ENCODE measurements around the gene UFC1.

The UFC1 gene

GRCh38 chr1:161137881-161138280 is 15.9 kb upstream of the UFC1 start:
- no peak for DNase-seq

- DNase-seq = no peak
Observed at GRCh38 chr1:161138431-161138830, 15.3 kb upstream of the UFC1 start.

DNA sequence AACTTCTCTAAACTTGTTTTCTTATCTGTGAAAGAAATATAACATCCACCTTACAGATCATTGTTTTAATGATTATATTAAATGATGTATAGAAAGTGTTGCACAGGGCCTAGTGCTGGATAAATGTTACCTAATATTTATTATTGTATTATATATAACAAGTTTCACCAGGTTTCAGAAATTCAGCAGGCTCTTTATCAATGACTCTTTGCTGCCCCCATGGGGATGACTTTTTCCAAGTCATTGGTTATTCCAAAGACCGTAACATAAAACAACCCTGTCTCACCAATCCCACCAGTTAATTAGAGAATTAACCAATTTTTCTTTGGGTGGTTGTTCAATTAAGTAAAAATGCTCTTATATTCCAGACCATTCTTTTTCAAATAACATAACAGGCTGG is 14.0 kb upstream of the UFC1 start:
- no peak for DNase-seq

DNA sequence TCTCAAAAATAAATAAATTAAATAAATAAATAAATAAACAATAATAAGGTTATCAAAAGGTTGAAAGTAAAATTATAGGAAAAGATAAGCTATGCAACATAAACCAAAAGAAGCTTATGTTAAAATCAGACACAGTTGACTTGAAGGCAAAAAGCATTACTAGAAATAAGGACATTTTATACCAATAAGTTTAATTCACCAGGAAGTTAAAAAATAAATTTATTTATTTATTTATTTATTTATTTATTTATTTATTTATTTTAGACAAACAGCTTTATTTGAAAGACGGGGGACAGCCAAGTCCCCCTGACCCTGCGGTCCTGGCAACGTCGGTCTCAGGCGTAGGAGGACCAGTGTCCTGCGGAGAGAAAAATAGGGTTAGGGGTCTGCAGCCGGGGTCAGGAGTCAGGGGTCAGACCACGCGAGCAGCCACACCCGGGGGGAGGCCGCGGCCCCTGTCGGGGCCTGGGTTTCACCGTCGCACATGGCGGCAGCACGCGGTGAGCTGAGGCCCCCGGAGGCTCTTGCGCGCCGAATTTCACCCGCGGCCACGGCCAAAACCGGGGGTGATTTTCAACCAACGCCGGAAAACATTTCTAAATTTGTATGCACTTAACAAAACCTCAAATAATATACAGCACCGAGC is 12.9 kb upstream of the UFC1 start:
- no peak for DNase-seq

DNA sequence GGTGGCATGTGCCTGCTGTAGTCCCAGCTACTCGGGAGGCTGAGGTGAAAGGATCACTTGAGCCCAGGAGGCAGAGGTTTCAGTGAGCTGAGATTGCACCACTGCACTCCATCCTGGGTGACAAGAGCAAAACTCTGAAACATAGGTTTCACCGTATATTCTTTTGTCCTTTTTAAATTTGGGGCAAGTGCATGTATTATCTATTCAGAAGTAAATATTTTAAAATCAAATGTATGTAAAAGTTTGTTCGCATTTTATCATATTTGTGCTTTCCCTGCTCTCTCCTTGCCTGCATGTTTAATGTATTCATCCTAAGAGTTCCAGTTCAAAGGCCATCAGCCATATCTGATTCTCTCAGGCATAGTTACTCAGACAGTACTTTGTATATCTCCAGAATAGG is 7.9 kb upstream of the UFC1 start:
- DNase-seq = no peak

- no peak for DNase-seq
Observed at GRCh38 chr1:161153176-161153575, 602 bp upstream of the UFC1 start.

- no peak for DNase-seq
Observed at GRCh38 chr1:161157867-161158266, 4.1 kb downstream of the UFC1 start.

- no peak for DNase-seq
Observed at GRCh38 chr1:161158316-161159010, 4.7 kb downstream of the UFC1 start.

DNA sequence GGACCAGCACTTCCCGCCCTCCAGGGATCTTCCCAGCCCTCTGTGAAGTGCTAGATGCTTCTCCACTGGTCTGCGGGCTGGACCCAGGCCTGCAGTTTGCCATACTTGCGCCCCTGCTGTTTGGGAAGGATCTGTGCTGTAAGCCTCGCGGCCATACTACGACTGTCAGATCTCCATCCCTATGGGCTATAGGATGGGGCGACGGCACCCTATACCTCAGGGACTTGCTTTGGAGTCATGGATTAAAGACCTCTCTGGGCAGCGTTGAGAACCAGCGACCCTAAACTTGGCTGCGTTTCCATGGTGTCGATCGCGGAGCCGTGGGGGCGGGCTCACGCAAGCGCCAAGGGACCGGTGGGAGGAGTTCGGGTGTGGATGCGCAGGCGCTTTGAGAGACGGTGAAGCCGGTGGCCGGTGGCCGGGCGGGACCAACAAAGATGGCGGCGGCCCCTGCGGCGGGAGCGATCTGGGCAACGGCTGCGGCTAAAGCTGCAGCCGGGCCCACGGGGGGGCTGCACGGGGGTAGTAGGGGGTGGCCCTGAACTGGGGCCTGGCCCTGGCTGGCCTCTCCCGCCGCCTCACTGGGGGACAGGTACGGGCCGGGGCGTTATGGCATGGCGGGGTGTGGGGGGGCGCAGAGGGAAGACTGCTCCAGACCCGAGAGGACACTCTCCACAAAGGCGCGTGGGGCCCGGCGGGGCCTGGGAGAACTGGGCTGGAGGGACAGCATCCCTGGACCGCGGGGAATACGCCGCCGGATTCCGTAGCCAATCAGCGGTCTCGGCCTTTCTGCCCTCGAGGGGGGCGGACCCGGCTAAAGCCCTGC is 5.5 kb downstream of the UFC1 start, which contains the start of gene USP21:
USP21 (plus strand) TSS at position 414 of the 826 bp plus-strand sequence. CDS start 1,141 bp downstream, outside the sequence.
- peak; percentile 95 for DNase-seq

DNA sequence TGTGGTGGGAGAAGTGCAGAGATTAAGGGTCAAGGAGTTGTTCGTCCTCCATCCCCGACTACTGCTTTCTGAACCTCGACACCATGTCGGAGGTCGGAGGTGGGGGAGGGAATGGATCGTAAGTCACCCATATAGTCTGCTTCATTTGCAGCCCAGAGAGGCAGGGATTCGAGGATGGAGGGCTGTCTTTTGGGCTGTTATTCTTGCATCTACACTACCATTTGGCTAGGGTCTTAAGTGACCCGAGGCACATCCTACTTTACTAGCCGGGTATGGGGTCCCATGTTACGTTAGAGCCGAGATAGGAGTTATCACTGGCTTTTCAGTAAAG is 6.1 kb downstream of the UFC1 start:
- DNase-seq = no peak

DNA sequence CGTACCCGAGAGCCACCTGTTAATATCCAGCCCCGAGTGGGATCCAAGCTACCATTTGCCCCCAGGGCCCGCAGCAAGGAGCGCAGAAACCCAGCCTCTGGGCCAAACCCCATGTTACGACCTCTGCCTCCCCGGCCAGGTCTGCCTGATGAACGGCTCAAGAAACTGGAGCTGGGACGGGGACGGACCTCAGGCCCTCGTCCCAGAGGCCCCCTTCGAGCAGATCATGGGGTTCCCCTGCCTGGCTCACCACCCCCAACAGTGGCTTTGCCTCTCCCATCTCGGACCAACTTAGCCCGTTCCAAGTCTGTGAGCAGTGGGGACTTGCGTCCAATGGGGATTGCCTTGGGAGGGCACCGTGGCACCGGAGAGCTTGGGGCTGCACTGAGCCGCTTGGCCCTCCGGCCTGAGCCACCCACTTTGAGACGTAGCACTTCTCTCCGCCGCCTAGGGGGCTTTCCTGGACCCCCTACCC is 6.9 kb downstream of the UFC1 start:
- peak; percentile 44 for DNase-seq

GRCh38 chr1:161161652-161162051 is 7.9 kb downstream of the UFC1 start:
- peak; percentile 44 for DNase-seq

DNA sequence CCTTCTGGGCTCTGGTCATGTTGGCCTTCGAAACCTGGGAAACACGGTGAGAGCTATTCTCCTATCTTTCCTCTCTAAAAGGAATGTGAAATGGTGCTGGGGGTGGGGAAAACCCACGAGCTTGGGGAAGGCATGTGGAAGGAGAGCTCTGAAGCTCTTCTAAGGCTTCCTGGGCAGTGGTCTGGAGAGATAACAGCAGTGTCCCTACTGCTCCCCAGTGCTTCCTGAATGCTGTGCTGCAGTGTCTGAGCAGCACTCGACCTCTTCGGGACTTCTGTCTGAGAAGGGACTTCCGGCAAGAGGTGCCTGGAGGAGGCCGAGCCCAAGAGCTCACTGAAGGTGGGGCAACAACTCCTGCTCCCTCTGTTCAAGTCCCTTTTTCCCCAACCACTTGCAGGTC is 8.3 kb downstream of the UFC1 start:
- DNase-seq = no peak

DNA sequence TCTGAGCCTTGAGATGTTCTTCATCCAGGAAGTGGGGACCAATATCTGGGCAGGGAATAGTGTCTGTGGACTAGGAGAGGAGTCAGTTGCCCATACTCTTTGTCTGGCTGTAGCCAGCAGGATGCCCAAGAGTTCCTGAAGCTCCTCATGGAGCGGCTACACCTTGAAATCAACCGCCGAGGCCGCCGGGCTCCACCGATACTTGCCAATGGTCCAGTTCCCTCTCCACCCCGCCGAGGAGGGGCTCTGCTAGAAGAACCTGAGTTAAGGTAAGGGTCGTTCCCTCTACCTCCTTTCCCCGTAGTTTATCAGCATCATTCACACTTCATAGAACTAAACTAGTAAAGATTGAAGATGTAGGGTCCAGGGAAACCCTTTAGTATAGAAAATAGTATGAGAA is 9.0 kb downstream of the UFC1 start:
- no peak for DNase-seq

DNA sequence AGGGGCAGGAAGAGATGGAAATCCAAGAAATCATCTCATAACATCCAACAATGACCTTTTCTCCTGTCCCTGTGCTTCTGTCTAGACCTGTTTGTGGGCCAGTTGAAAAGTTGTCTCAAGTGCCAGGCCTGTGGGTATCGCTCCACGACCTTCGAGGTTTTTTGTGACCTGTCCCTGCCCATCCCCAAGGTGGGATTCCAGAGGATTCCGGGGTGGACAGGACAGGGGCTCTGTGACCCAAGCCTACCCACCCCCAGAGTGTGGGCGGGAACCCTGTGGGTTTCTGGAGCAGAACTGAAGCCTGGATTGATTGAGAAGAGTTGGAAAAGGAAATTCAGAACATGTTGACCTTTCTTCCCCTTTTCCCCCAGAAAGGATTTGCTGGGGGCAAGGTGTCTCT is 10.0 kb downstream of the UFC1 start:
- no peak for DNase-seq

DNA sequence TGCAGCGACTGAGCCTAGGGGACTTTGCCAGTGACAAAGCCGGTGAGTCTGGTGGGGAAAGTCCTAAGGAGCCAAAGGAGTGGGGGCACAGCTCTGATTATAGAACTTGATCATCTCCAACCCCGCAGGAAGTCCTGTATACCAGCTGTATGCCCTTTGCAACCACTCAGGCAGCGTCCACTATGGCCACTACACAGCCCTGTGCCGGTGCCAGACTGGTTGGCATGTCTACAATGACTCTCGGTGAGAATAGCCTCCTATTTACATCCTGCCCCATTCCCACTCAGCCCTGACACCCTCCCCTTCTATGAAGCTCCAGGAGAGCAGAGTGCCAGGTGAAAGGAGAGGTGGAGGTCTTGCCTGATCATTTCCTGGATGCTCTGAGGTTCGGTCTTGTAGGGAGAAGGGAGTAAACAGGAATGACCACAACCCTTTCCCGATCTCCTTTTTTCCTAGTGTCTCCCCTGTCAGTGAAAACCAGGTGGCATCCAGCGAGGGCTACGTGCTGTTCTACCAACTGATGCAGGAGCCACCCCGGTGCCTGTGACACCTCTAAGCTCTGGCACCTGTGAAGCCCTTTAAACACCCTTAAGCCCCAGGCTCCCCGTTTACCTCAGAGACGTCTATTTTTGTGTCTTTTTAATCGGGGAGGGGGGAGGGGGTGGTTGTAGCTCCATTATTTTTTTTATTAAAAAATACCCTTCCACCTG is 11.3 kb downstream of the UFC1 start:
- no peak for DNase-seq

DNA sequence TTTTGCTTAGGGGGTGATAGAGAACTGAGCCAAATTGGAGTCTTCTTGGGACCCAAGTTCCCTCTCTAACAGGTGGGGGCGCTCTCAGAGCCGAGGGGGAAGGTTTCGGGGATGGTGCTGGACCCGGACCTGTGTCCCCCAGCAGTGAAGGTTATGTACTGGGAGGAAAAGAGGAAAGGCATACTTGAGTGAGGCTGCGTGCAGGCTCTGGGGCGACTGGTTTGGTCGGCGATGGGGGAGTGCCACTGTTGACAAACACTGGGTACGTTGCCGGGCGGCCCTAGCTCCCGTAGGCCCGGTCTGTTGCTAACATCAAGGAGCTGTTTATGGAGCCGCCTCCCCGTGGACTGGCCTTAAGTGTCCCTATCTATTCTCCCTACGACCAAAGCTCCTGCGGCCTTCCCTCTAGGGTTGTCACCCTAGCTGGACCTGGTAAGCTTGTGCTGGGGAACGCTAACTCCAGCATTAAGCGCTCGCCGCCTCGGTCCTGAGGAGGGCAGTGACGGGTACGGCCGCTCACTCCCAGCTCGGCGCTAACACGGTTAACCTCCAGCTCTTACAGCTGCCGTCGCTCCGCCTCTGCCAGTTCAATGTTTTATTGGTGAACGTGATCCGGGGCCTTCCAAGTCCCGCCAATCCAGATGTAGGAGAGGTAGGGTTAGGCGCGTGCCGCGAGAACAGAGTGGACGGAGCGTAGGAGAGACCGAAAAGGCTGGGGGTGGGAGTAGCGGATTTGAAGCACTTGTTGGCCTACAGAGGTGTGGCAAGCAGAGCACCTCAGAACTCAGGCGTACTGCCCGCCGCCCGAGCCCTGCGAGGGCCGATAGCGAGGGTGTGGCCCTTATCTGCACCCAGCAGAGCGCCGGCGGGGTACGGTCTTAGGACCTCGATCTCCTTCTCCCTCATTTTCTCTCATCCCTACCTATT is 12.2 kb downstream of the UFC1 start, which contains the start of gene PPOX:
PPOX (plus strand) TSS at position 685 of the 927 bp plus-strand sequence. CDS start 422 bp downstream, outside the sequence.
- peak; percentile 99 for DNase-seq

GRCh38 chr1:161166669-161167548 is 13.1 kb downstream of the UFC1 start:
- peak; percentile 77 for DNase-seq

GRCh38 chr1:161168906-161169305 is 15.1 kb downstream of the UFC1 start:
- DNase-seq = no peak

DNA sequence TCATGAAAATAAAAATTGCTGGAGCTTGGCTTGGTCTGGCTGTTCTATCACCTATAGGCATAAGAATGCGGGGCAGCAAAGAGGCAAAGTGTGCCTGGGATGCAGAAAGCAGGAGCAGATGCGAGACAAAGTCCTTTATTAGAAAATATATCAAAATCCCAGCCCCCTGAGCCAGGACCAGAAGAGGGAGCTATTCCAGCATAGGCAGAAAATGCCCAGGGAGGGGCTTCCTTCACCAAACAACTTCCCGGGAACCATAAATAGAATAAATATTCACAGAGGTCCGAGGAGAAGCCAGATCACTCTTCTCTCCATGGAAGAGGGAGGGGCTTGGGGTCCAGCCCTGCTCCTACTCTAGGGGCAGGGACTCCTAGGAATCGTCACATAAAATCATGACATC is 17.4 kb downstream of the UFC1 start:
- no peak for DNase-seq

GRCh38 chr1:161171696-161172095 is 17.9 kb downstream of the UFC1 start:
- no peak for DNase-seq

Measured in islet precursor cell (in vitro differentiated cells).